Stomach (tissue), 4 donors: ENCODE measurements around the gene MYO3B.
A peak's percentile ranks its signal among the peaks of the same experiment; 100 is the strongest.

Experiments used
- CTCF ChIP-seq, 7 experiments: fragments of 450-650 bp in 4 of 7; fragments of 200-600 bp in 3 of 7; sonication (generic) in 3 of 7; IDR thresholded peaks; one replicate each; pipeline ENCODE4 v1.5.1; 2016 to 2019; ENCODE audit warnings: antibody characterized with exemption in 7 of 7, control low read depth in 2 of 7, mild to moderate bottlenecking in 1 of 7
- EP300 ChIP-seq: sonication (generic); formaldehyde crosslinking; IDR thresholded peaks from one replicate; pipeline ENCODE4 v1.6.1; 2017; ENCODE audit warnings: antibody characterized with exemption
- POLR2A ChIP-seq, 4 donors: fragments of 450-650 bp; IDR thresholded peaks; one replicate each; pipeline ENCODE4 v1.6.1; 2016; ENCODE audit warnings: antibody characterized with exemption in 4 of 4, control low read depth in 2 of 4, mild to moderate bottlenecking in 1 of 4, moderate library complexity in 1 of 4
- POLR2AphosphoS5 ChIP-seq, 3 donors: sonication (generic); formaldehyde crosslinking; IDR thresholded peaks; one replicate each; pipeline ENCODE4 v1.6.1; 2016; ENCODE audit warnings: antibody characterized with exemption in 3 of 3

- TF ChIP-seq CTCF (IDR thresholded peaks at IDR 0.05): no peak
- peak in 2 of 3 donors; percentile 13 to 37 for TF ChIP-seq POLR2AphosphoS5 (IDR thresholded peaks at IDR 0.05)
- no peak for TF ChIP-seq POLR2A (IDR thresholded peaks at IDR 0.05)
- no peak for TF ChIP-seq EP300
These were observed 247.4 kb downstream of the MYO3B start for GRCh38 chr2:170425281-170425751.
